Peyer's patch (tissue), 4 donors: ENCODE results near the gene SMAD2.

Experiments used
- POLR2A ChIP-seq, 2 donors: fragments of 450-650 bp; IDR thresholded peaks; one replicate each; pipeline ENCODE4 v1.5.1; 2017; ENCODE audit warnings: antibody characterized with exemption in 2 of 2, mild to moderate bottlenecking in 2 of 2, moderate library complexity in 2 of 2
- TF ChIP-seq, protein P1 (sequence below), 6 experiments: fragments of 450-650 bp in 4 of 6; fragments of 200-600 bp in 2 of 6; sonication (generic) in 1 of 6; IDR thresholded peaks; one replicate each; pipeline ENCODE4 v1.5.1; 2017 to 2019; ENCODE audit warnings: antibody characterized with exemption in 6 of 6, mild to moderate bottlenecking in 3 of 6, moderate library complexity in 1 of 6

DNA sequence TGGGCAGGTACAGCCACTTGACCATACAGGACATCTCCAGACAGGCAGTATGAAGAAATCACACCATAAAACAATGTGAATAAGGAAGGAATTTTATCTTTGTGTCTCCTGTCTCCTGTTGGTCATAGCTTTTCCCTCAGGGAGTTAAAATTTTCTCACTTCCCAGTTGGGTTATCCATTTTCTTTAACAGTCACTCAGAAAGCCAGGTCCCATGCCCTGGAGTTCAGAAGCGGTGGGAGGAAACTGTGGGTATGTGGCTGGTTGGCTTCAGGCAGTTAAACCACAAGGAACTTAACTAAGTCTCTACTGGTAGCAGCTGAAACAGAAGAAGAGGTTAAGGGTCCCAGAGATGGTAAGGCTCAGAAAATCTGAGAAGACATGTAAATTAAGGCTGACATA is 6.5 kb upstream of the SMAD2 start:
- TF ChIP-seq, protein P1, sequence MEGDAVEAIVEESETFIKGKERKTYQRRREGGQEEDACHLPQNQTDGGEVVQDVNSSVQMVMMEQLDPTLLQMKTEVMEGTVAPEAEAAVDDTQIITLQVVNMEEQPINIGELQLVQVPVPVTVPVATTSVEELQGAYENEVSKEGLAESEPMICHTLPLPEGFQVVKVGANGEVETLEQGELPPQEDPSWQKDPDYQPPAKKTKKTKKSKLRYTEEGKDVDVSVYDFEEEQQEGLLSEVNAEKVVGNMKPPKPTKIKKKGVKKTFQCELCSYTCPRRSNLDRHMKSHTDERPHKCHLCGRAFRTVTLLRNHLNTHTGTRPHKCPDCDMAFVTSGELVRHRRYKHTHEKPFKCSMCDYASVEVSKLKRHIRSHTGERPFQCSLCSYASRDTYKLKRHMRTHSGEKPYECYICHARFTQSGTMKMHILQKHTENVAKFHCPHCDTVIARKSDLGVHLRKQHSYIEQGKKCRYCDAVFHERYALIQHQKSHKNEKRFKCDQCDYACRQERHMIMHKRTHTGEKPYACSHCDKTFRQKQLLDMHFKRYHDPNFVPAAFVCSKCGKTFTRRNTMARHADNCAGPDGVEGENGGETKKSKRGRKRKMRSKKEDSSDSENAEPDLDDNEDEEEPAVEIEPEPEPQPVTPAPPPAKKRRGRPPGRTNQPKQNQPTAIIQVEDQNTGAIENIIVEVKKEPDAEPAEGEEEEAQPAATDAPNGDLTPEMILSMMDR (IDR thresholded peaks at IDR 0.05) = no peak
- no peak for TF ChIP-seq POLR2A (IDR thresholded peaks at IDR 0.05)
